Neural cell (in vitro differentiated cells): ENCODE results near the gene TOR1AIP2.

Source experiments
- EP300 ChIP-seq: fragments of 450-650 bp; conservative IDR thresholded peaks from 2 replicates; pipeline ENCODE4 v1.6.1; 2014; ENCODE audit warnings: antibody characterized with exemption, mild to moderate bottlenecking, moderate library complexity; ENCODE audit not compliant: poor library complexity, severe bottlenecking
- EZH2 ChIP-seq: fragments of 200-600, 300-800 bp; shearing (Covaris generic), sonication (generic); IDR thresholded peaks from 2 replicates; pipeline ENCODE4 v1.6.1; 2014; ENCODE audit warnings: antibody characterized with exemption, low read length, borderline replicate concordance, mild to moderate bottlenecking; ENCODE audit not compliant: insufficient read depth, poor library complexity, severe bottlenecking
- POLR2AphosphoS5 ChIP-seq: IDR thresholded peaks from 2 replicates; pipeline ENCODE4 v1.6.1; 2012
- TAF1 ChIP-seq: IDR thresholded peaks from 2 replicates; pipeline ENCODE4 v1.6.1; 2012; ENCODE audit warnings: low read depth
- TF ChIP-seq, protein P1 (sequence below): IDR thresholded peaks from 2 replicates; pipeline ENCODE4 v1.6.1; 2012; ENCODE audit warnings: borderline replicate concordance
- TF ChIP-seq, protein P2 (sequence below): fragments of 450-650 bp; IDR thresholded peaks from 2 replicates; pipeline ENCODE4 v1.5.1; 2014; ENCODE audit warnings: antibody characterized with exemption, mild to moderate bottlenecking, moderate library complexity; ENCODE audit not compliant: poor library complexity, severe bottlenecking

DNA sequence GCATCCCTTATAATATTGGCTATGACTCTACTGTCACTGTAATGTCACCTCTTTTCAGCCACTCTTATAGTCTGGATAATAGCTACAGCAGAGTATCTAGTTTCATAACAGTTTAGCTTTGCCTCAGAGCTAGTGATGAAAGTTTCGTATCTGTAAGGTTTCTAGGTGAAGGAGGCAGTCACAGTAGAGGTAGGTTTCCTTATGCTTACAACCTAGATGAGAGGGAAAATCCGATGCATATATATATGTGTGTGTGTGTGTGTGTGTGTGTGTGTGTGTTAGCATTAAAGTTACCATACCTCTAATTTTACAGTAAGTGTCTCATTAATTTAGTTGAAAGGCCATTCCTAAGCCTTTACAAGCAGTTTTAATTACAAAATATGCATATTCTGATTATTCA is 2.2 kb upstream of the TOR1AIP2 start:
- TF ChIP-seq EP300 (no peak), POLR2AphosphoS5 (no peak), EZH2 (no peak), TAF1 (no peak)
- TF ChIP-seq, protein P1, sequence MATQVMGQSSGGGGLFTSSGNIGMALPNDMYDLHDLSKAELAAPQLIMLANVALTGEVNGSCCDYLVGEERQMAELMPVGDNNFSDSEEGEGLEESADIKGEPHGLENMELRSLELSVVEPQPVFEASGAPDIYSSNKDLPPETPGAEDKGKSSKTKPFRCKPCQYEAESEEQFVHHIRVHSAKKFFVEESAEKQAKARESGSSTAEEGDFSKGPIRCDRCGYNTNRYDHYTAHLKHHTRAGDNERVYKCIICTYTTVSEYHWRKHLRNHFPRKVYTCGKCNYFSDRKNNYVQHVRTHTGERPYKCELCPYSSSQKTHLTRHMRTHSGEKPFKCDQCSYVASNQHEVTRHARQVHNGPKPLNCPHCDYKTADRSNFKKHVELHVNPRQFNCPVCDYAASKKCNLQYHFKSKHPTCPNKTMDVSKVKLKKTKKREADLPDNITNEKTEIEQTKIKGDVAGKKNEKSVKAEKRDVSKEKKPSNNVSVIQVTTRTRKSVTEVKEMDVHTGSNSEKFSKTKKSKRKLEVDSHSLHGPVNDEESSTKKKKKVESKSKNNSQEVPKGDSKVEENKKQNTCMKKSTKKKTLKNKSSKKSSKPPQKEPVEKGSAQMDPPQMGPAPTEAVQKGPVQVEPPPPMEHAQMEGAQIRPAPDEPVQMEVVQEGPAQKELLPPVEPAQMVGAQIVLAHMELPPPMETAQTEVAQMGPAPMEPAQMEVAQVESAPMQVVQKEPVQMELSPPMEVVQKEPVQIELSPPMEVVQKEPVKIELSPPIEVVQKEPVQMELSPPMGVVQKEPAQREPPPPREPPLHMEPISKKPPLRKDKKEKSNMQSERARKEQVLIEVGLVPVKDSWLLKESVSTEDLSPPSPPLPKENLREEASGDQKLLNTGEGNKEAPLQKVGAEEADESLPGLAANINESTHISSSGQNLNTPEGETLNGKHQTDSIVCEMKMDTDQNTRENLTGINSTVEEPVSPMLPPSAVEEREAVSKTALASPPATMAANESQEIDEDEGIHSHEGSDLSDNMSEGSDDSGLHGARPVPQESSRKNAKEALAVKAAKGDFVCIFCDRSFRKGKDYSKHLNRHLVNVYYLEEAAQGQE = no peak
- TF ChIP-seq, protein P2, sequence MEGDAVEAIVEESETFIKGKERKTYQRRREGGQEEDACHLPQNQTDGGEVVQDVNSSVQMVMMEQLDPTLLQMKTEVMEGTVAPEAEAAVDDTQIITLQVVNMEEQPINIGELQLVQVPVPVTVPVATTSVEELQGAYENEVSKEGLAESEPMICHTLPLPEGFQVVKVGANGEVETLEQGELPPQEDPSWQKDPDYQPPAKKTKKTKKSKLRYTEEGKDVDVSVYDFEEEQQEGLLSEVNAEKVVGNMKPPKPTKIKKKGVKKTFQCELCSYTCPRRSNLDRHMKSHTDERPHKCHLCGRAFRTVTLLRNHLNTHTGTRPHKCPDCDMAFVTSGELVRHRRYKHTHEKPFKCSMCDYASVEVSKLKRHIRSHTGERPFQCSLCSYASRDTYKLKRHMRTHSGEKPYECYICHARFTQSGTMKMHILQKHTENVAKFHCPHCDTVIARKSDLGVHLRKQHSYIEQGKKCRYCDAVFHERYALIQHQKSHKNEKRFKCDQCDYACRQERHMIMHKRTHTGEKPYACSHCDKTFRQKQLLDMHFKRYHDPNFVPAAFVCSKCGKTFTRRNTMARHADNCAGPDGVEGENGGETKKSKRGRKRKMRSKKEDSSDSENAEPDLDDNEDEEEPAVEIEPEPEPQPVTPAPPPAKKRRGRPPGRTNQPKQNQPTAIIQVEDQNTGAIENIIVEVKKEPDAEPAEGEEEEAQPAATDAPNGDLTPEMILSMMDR = no peak
